ENCODE measurements around the gene LY6G5C. TPM values are rescaled to one million over a fixed set of nuclear protein-coding genes. Genes with fewer than 3 reads are reported as not detected.
A peak's percentile ranks its signal among the peaks of the same experiment; 100 is the strongest.

LY6G5C gene
- total and polyA plus RNA-seq, 9 of the 15 experiments (the other 6 are each of a cell fraction or from before 2014, with no cell fraction given): 0.10 to 0.67 (median 0.46) TPM; not detected in 4

GRCh38 chr6:31663961-31664789 is 16.7 kb downstream of the LY6G5C start (continued):
- no peak for TF ChIP-seq CREB3 (tag; conservative IDR thresholded peaks at IDR 0.05; ENCODE audit: low read depth)
- TF ChIP-seq CBX8 (IDR thresholded peaks at IDR 0.05; ENCODE audit: borderline replicate concordance, extremely low read depth, low read depth, low read length, poor library complexity, severe bottlenecking): no peak
- peak in 1 of 2 experiments; percentile 62; a peak in 1 of 4 replicates for TF ChIP-seq BCLAF1 (IDR thresholded peaks at IDR 0.05; ENCODE audit: borderline replicate concordance in 1 of 2, control insufficient read depth in 1 of 2, low read depth in 2 of 2, low read length in 1 of 2)
- peak; percentile 34 for TF ChIP-seq RBM39 (optimal IDR thresholded peaks at IDR 0.05; ENCODE audit: low read depth, low read length)
- TF ChIP-seq TGIF2 (CRISPR knock-in tag; IDR thresholded peaks at IDR 0.05): no peak
- 0 out of 2 replicates have a peak, but pooled peaks have one; percentile 70 for TF ChIP-seq TCF15 (CRISPR knock-in tag; IDR thresholded peaks at IDR 0.05)
- TF ChIP-seq HDAC8 (tag; IDR thresholded peaks at IDR 0.05): no peak
- no peak for TF ChIP-seq TEAD2 (tag; IDR thresholded peaks at IDR 0.05)
- TF ChIP-seq HMG20B (CRISPR knock-in tag; IDR thresholded peaks at IDR 0.05): no peak
- TF ChIP-seq SIN3A (IDR thresholded peaks at IDR 0.05; ENCODE audit: borderline replicate concordance in 2 of 2, control insufficient read depth in 1 of 2, low read depth in 2 of 2, low read length in 2 of 2): peak in 1 of 2 experiments; percentile 46; a peak in 2 of 4 replicates
- TF ChIP-seq GABPB1 (CRISPR knock-in tag; IDR thresholded peaks at IDR 0.05): peak; percentile 79
- no peak for TF ChIP-seq RB1 (IDR thresholded peaks at IDR 0.05; ENCODE audit: low read depth)
- 0 out of 2 replicates have a peak, but pooled peaks have one; percentile 3 for TF ChIP-seq HMBOX1 (IDR thresholded peaks at IDR 0.05)
- no peak for TF ChIP-seq ADNP (tag; IDR thresholded peaks at IDR 0.05)
- TF ChIP-seq EWSR1 (IDR thresholded peaks at IDR 0.05; ENCODE audit: borderline replicate concordance, low read depth, partially characterized antibody): no peak
- TF ChIP-seq ATF6 (CRISPR knock-in tag; IDR thresholded peaks at IDR 0.05): no peak; the same call in 1 of the 2 replicates
- TF ChIP-seq ZSCAN32 (CRISPR knock-in tag; IDR thresholded peaks at IDR 0.05): peak; percentile 41
- TF ChIP-seq ZNF75A (CRISPR knock-in tag; IDR thresholded peaks at IDR 0.05): no peak
